H1 (cell line): ENCODE data around the gene SIX3. TPM values are rescaled to one million over a fixed set of nuclear protein-coding genes. Genes with fewer than 3 reads are reported as not detected.

Experiments
- RBBP5 ChIP-seq: IDR thresholded peaks from 2 replicates; pipeline ENCODE4 v1.7.1; 2012; ENCODE audit warnings: low read depth, mild to moderate bottlenecking, inconsistent platforms, low read length, moderate library complexity, borderline replicate concordance
- TBP ChIP-seq: IDR thresholded peaks from 2 replicates; pipeline ENCODE4 v1.6.1; 2011; ENCODE audit warnings: low read depth, low read length, improper control_type of control experiment
- polyA plus RNA-seq, 7 experiments: library from polyadenylated mRNA; depleted of rRNA in 3 of 7; stranded (reverse) in 5 of 7; unstranded in 2 of 7; fragments of >200 nt in 5 of 7; fragments of 200-250 nt in 2 of 7; gene quantifications; 1 replicate in 5 of 7; 2 replicates in 1 of 7; 4 replicates in 1 of 7; pipeline versions ENCODE4 v1.2.1 to v1.2.3, GENCODE V29; 2011 to 2013; ENCODE audit warnings: missing spikeins in 2 of 7, mixed read lengths in 2 of 7
- total RNA-seq: library from RNA; stranded (reverse); fragmentation: NEBNext Ultra II Directional; extraction: Animal tissue kit (Norgen Biotek cat#: 25700); gene quantifications from 2 replicates; pipeline ENCODE4 v1.2.1, GENCODE V29; 2021
- TF ChIP-seq, protein P1 (sequence below): IDR thresholded peaks from 2 replicates; pipeline ENCODE4 v1.6.1; 2012; ENCODE audit warnings: inconsistent platforms

The SIX3 gene
- total and polyA plus RNA-seq, 2 of the 8 experiments (the other 6 are each of a cell fraction or from before 2014, with no cell fraction given) = 0.02 to 0.19 TPM

GRCh38 chr2:44952143-44952805, 10.8 kb downstream of the SIX3 start (continued):
- TF ChIP-seq RBBP5 = 0 out of 2 replicates have a peak, but pooled peaks have one; percentile 58
- peak; percentile 17; the same call in 1 of the 2 replicates for TF ChIP-seq TBP
- TF ChIP-seq, protein P1, sequence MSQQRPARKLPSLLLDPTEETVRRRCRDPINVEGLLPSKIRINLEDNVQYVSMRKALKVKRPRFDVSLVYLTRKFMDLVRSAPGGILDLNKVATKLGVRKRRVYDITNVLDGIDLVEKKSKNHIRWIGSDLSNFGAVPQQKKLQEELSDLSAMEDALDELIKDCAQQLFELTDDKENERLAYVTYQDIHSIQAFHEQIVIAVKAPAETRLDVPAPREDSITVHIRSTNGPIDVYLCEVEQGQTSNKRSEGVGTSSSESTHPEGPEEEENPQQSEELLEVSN = peak; percentile 41; the same call in 1 of the 2 replicates
